ENCODE results near the gene CTSE. TPM values are rescaled to one million over a fixed set of nuclear protein-coding genes. Genes with fewer than 3 reads are reported as not detected.

CTSE gene
- total RNA-seq, 2 experiments from 2014 or later = not detected

- H3K36me3 Mint-ChIP-seq (ENCODE audit: low read depth) = no peaks in the 10 kb centered on the region
- H3K27ac Mint-ChIP-seq = no peak overlapping the region
- H3K27me3 Mint-ChIP-seq (ENCODE audit: low read depth) = peaks cover 4% of the 10 kb centered on the region
- CTCF ChIA-PET = no interaction called here
- H3K4me1 Mint-ChIP-seq (ENCODE audit: low read depth) = peaks cover 6% of the 10 kb centered on the region
- no peak overlapping the region for H3K4me3 Mint-ChIP-seq
- intact Hi-C loops (cut with micrococcal nuclease) = no loop called here
- no peaks in the 10 kb centered on the region for H3K9me3 Mint-ChIP-seq
- no peak for DNase-seq
These were observed 1.7 kb upstream of the CTSE start for GRCh38 chr1:206025283-206025820.

- H3K27me3 Mint-ChIP-seq (ENCODE audit: low read depth) = no peaks in the 10 kb centered on the region
- intact Hi-C loops (cut with micrococcal nuclease) = no loop called here
- CTCF ChIA-PET = interaction anchor here (0.6 to 1.1 kb wide), 2 partner anchors 83 to 84 kb away, joined by 3 read pairs; no protein-coding TSS in a partner anchor
- peaks cover 6% of the 10 kb centered on the region for H3K4me1 Mint-ChIP-seq (ENCODE audit: low read depth)
- no peak for DNase-seq
- H3K27ac Mint-ChIP-seq = no peak overlapping the region
- no peaks in the 10 kb centered on the region for H3K9me3 Mint-ChIP-seq
- no peaks in the 10 kb centered on the region for H3K36me3 Mint-ChIP-seq (ENCODE audit: low read depth)
- H3K4me3 Mint-ChIP-seq = no peak overlapping the region
These were observed 929 bp downstream of the CTSE start for GRCh38 chr1:206022766-206023165.

DNA sequence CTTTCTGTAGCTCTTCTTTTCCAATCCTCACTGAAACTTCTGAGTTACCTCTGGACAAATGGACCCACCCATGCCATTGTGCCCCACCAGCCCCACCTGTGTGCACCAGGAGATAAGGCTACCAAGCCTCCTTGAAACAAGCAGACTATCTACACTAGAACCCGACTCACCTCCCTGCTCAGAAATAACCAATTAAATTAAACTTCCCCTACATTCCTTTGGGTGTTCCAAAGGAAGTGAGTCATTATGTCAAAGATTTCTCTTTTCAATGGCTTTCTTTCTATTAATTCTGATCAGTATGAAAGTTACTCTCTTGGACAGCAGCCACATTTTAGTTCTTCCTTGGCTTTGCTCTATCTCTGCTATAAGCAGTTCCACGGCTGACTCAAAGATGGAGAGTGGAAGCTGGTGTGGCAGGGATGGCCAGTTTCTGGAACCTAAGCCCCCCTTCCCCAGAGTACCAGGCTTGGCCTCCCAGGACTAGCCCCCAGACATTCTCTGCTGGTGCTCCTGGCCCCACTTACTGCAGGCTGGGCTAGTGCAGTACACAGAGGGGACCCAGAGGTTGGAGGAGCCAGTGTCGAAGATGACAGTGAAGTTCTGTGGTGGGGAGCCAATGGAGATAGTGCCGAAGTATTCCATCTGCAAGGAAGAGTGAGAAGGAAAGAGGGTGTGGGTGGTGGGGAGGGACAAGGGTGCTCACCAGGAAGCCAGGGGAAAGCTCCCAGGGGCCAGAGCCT, 1.9 kb downstream of the CTSE start:
- DNase-seq = no peak
- Mint-ChIP-seq H3K4me3 (no peak overlapping the region), H3K36me3 (ENCODE audit: low read depth) (no peaks in the 10 kb centered on the region), H3K9me3 (no peaks in the 10 kb centered on the region), H3K4me1 (ENCODE audit: low read depth) (peaks cover 6% of the 10 kb centered on the region), H3K27me3 (ENCODE audit: low read depth) (no peaks in the 10 kb centered on the region), H3K27ac (no peak overlapping the region)
- intact Hi-C loops (cut with micrococcal nuclease) = no loop called here
- CTCF ChIA-PET = interaction anchor here (1.1 to 1.3 kb wide), 3 partner anchors 9 to 85 kb away, joined by 3 read pairs; no protein-coding TSS in a partner anchor

DNA sequence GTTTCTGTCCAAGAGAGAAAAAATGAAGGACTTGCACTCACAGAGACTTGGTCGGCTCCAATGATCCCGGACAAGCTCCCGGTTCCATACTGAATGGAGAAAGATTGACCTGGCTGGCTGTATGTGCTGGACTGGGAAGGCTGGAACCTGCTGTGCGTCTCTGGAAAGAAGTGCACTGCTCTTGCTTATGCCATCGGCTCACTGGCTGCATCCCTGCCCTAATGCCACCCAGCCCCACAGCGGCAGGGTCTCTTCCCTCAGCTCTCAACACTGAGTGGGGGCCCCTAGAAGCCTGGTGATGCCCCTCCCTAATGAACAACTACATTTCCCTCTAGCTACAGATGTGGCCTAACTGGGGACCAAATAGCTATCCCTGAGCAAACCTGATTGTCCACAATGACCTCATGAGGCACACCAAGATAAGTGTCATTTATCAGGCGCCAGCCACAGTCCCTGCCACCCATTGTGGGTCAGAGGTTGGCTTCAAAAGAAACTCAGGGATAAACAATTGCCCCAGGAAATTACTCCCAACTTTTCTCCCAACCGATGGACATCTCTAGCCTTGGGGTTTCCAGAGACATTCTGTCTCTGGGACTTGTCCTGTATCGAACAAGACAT, 2.6 kb downstream of the CTSE start:
- no peaks in the 10 kb centered on the region for H3K27me3 Mint-ChIP-seq (ENCODE audit: low read depth)
- no peak for DNase-seq
- H3K9me3 Mint-ChIP-seq = no peaks in the 10 kb centered on the region
- H3K36me3 Mint-ChIP-seq (ENCODE audit: low read depth) = no peaks in the 10 kb centered on the region
- no peak overlapping the region for H3K4me3 Mint-ChIP-seq
- intact Hi-C loops (cut with micrococcal nuclease) = no loop called here
- no peak overlapping the region for H3K27ac Mint-ChIP-seq
- peaks cover 6% of the 10 kb centered on the region for H3K4me1 Mint-ChIP-seq (ENCODE audit: low read depth)
- CTCF ChIA-PET = interaction anchor here (0.6 to 1.3 kb wide), 4 partner anchors 9 to 268 kb away, joined by 3 to 6 read pairs (median 3); no protein-coding TSS in a partner anchor

DNA sequence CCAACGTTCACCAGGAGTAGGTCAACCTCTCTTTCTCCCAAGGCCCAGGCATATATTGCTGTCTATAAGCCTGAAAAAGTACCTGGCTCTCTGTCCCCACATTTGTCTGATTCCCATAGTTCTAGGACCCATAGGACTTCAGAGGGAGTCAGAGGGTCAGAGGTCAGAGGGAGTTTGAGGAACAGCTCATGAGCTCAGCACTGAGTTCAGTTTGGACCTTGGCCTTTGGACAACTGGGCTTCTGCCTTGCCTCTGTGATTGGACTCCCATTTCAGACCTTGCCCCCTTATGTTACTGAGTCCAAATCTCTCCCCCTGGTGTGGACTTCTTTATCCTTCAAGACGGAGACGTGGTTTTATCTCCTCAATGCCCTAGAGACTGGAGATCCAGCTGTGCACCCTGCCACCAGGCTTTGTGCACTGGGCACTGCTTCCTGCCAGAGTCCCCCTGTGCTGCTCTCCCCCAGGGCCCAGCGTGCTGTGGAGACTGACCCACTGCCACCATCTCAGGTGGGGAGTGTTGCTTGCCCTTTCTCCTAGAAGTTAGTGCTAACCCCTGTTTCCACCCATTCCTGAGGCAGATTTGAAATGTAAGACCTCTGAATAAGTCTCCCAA, 3.2 kb downstream of the CTSE start:
- Mint-ChIP-seq H3K4me3 (no peak overlapping the region), H3K27me3 (ENCODE audit: low read depth) (no peaks in the 10 kb centered on the region), H3K4me1 (ENCODE audit: low read depth) (peaks cover 6% of the 10 kb centered on the region), H3K9me3 (no peaks in the 10 kb centered on the region), H3K27ac (no peak overlapping the region), H3K36me3 (ENCODE audit: low read depth) (no peaks in the 10 kb centered on the region)
- CTCF ChIA-PET = interaction anchor here (0.6 to 1.3 kb wide), 4 partner anchors 10 to 269 kb away, joined by 3 to 6 read pairs (median 3); no protein-coding TSS in a partner anchor
- DNase-seq = no peak
- intact Hi-C loops (cut with micrococcal nuclease) = no loop called here

GRCh38 chr1:206015071-206015470, 8.6 kb downstream of the CTSE start:
- intact Hi-C loops (cut with micrococcal nuclease) = no loop called here
- no peak overlapping the region for H3K4me3 Mint-ChIP-seq
- H3K9me3 Mint-ChIP-seq = no peaks in the 10 kb centered on the region
- H3K36me3 Mint-ChIP-seq (ENCODE audit: low read depth) = no peaks in the 10 kb centered on the region
- no peaks in the 10 kb centered on the region for H3K27me3 Mint-ChIP-seq (ENCODE audit: low read depth)
- CTCF ChIA-PET = interaction anchor here (2.2 kb wide), 1 partner anchor 38 kb away, joined by 6 read pairs; no protein-coding TSS in a partner anchor
- H3K4me1 Mint-ChIP-seq (ENCODE audit: low read depth) = peaks cover 21% of the 10 kb centered on the region
- no peak overlapping the region for H3K27ac Mint-ChIP-seq
- no peak for DNase-seq

- no peak for DNase-seq
- CTCF ChIA-PET = interaction anchor here (2.2 kb wide), 1 partner anchor 37 kb away, joined by 6 read pairs; no protein-coding TSS in a partner anchor
- no peaks in the 10 kb centered on the region for H3K9me3 Mint-ChIP-seq
- peaks cover 21% of the 10 kb centered on the region for H3K4me1 Mint-ChIP-seq (ENCODE audit: low read depth)
- H3K27ac Mint-ChIP-seq = no peak overlapping the region
- H3K36me3 Mint-ChIP-seq (ENCODE audit: low read depth) = no peaks in the 10 kb centered on the region
- no peaks in the 10 kb centered on the region for H3K27me3 Mint-ChIP-seq (ENCODE audit: low read depth)
- intact Hi-C loops (cut with micrococcal nuclease) = no loop called here
- no peak overlapping the region for H3K4me3 Mint-ChIP-seq
These were observed 9.1 kb downstream of the CTSE start for GRCh38 chr1:206014601-206015000.

GRCh38 chr1:206013026-206013795, 10.5 kb downstream of the CTSE start:
- H3K4me1 Mint-ChIP-seq (ENCODE audit: low read depth) = peaks cover 21% of the 10 kb centered on the region
- H3K27ac Mint-ChIP-seq = no peak overlapping the region

GRCh38 chr1:206012086-206012859, 11.4 kb downstream of the CTSE start:
- intact Hi-C loops (cut with micrococcal nuclease) = no loop called here
- no peaks in the 10 kb centered on the region for H3K27me3 Mint-ChIP-seq (ENCODE audit: low read depth)
- no peak overlapping the region for H3K27ac Mint-ChIP-seq
- no peak overlapping the region for H3K4me3 Mint-ChIP-seq
- H3K36me3 Mint-ChIP-seq (ENCODE audit: low read depth) = no peaks in the 10 kb centered on the region
- peaks cover 21% of the 10 kb centered on the region for H3K4me1 Mint-ChIP-seq (ENCODE audit: low read depth)
- no peaks in the 10 kb centered on the region for H3K9me3 Mint-ChIP-seq
- peak; percentile 58 for DNase-seq
- CTCF ChIA-PET = no interaction called here

More at GRCh38 chr1:206013026-206013795, 10.5 kb downstream of the CTSE start:
- Mint-ChIP-seq H3K9me3 (no peaks in the 10 kb centered on the region), H3K27me3 (ENCODE audit: low read depth) (no peaks in the 10 kb centered on the region), H3K36me3 (ENCODE audit: low read depth) (no peaks in the 10 kb centered on the region), H3K4me3 (no peak overlapping the region)
- CTCF ChIA-PET = no interaction called here
- intact Hi-C loops (cut with micrococcal nuclease) = no loop called here
- no peak for DNase-seq

DNA sequence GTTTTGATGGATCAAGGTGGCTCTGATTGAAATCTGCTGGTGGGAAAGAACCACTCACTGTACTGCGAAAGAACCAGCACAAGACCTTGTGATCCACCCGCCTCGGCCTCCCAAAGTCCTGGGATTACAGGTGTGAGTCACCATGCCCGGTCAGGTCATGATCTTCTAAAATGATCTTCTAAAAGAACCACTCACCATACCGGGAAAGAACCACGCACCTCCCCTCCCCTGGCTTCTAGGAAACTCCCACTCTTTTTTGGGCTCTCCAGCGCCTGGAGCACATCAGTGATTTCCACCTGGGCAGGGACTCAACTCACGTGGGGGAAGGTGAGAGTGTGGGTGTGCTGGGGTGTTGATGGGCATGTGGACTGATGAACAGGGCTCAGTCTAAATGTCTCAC, 12.6 kb downstream of the CTSE start:
- no peak for DNase-seq
- Mint-ChIP-seq H3K9me3 (no peaks in the 10 kb centered on the region), H3K4me3 (no peak overlapping the region), H3K4me1 (ENCODE audit: low read depth) (peaks cover 21% of the 10 kb centered on the region), H3K27me3 (ENCODE audit: low read depth) (peaks cover 5% of the 10 kb centered on the region), H3K27ac (no peak overlapping the region), H3K36me3 (ENCODE audit: low read depth) (no peaks in the 10 kb centered on the region)
- CTCF ChIA-PET = no interaction called here
- intact Hi-C loops (cut with micrococcal nuclease) = no loop called here

GRCh38 chr1:206010060-206010459, 13.6 kb downstream of the CTSE start:
- Mint-ChIP-seq H3K27ac (no peak overlapping the region), H3K4me3 (no peak overlapping the region)
- CTCF ChIA-PET = no interaction called here

More at GRCh38 chr1:206010060-206010459, 13.6 kb downstream of the CTSE start:
- peaks cover 21% of the 10 kb centered on the region for H3K4me1 Mint-ChIP-seq (ENCODE audit: low read depth)
- peaks cover 6% of the 10 kb centered on the region for H3K27me3 Mint-ChIP-seq (ENCODE audit: low read depth)
- DNase-seq = no peak
- no peaks in the 10 kb centered on the region for H3K9me3 Mint-ChIP-seq
- no peaks in the 10 kb centered on the region for H3K36me3 Mint-ChIP-seq (ENCODE audit: low read depth)
- intact Hi-C loops (cut with micrococcal nuclease) = no loop called here

Measured in activated naive CD4-positive, alpha-beta T cell treated with anti-CD3 and anti-CD28 coated beads for 36 hours (primary cell).